ENCODE measurements around the gene GMPPB.

DNA sequence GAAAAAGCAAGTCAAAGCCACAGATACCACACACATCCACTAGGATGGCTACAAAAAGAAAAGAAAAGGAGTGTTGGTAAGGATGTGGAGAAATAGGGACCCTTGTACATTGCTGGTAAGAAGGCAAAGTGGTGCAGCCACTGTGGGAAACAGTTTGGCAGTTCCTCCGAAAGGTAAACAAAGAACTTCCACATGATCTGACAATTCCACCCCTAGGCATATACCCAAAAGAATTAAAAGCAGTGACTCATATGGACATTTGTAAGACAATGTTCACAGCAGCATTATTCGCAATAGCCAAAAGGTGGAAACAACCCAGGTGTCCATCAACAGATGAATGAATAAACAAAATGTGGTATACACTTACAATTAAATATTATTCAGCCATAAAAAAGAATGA, 22.2 kb upstream of the GMPPB start:
- TF ChIP-seq, protein P1, sequence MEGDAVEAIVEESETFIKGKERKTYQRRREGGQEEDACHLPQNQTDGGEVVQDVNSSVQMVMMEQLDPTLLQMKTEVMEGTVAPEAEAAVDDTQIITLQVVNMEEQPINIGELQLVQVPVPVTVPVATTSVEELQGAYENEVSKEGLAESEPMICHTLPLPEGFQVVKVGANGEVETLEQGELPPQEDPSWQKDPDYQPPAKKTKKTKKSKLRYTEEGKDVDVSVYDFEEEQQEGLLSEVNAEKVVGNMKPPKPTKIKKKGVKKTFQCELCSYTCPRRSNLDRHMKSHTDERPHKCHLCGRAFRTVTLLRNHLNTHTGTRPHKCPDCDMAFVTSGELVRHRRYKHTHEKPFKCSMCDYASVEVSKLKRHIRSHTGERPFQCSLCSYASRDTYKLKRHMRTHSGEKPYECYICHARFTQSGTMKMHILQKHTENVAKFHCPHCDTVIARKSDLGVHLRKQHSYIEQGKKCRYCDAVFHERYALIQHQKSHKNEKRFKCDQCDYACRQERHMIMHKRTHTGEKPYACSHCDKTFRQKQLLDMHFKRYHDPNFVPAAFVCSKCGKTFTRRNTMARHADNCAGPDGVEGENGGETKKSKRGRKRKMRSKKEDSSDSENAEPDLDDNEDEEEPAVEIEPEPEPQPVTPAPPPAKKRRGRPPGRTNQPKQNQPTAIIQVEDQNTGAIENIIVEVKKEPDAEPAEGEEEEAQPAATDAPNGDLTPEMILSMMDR (conservative IDR thresholded peaks at IDR 0.05 in 1 of 2, IDR thresholded peaks at IDR 0.05 in 1 of 2; ENCODE audit: extremely low read depth in 1 of 2, insufficient read depth in 1 of 2, low read depth in 1 of 2, low read length in 2 of 2), result peak in 1 of 2 donors; percentile 7
- no peak for TF ChIP-seq EZH2 (IDR thresholded peaks at IDR 0.05; ENCODE audit: borderline replicate concordance, low read length)
